Tibial nerve (tissue), 4 donors: ENCODE data around the gene APP.

ENCODE experiments used
- CTCF ChIP-seq, 5 experiments: fragments of 200-600 bp in 3 of 5; fragments of 450-650 bp in 2 of 5; sonication (generic) in 3 of 5; IDR thresholded peaks; one replicate each; pipeline ENCODE4 v1.5.1; 2016 to 2019; ENCODE audit warnings: antibody characterized with exemption in 5 of 5, mild to moderate bottlenecking in 3 of 5, moderate library complexity in 2 of 5
- EP300 ChIP-seq, 2 donors: sonication (generic); formaldehyde crosslinking; IDR thresholded peaks; one replicate each; pipeline ENCODE4 v1.6.1; 2017; ENCODE audit warnings: antibody characterized with exemption in 2 of 2, mild to moderate bottlenecking in 1 of 2

DNA sequence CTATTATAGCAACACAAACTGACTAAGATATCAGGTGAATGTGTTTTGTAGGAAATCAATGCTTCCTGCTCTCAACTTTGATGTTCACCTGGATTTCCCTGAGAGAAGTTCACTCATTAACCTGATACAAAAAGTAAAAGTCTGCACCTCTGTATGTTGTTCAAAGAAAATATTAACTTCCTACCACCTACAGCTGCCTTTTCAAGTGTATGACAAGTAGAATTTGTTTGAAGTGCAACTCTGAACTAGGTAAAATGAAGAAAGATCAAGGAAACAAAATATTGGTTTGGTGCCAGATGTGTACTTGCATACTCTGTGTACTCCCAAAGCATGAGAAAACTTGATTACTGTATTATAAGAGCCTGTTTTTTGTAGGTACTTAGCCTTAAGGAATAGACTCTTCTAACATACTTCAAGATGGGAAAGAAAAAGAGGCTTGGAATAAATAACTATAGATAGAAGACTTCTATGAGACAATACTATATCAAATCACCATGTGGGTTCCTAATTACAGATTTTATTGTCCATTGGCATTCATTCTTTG, 193.4 kb downstream of the APP start:
- TF ChIP-seq CTCF (IDR thresholded peaks at IDR 0.05) (no peak), EP300 (IDR thresholded peaks at IDR 0.05) (no peak)
